Thoracic aorta (tissue), 2 donors: ENCODE data around the gene OSBPL5. TPM values are rescaled to one million over a fixed set of nuclear protein-coding genes. Genes with fewer than 3 reads are reported as not detected.

Experiments used
- ATAC-seq: fragments of 150-250 bp; one replicate; pipeline ENCODE4 v1.8.0; 2017; ENCODE audit warnings: low read depth; ENCODE audit not compliant: insufficient number of reproducible peaks, low FRiP score
- DNase-seq: peaks from one replicate; pipeline ENCODE4 v3.0.0-alpha.2; 2020; ENCODE audit warnings: low spot score
- H3K27ac ChIP-seq, 2 donors: fragments of 200-600 bp; sonication (generic); 1 replicate in 1 of 2; 2 replicates in 1 of 2; pipeline ENCODE4 v1.5.1; 2016; ENCODE audit warnings: mild to moderate bottlenecking in 2 of 2, moderate library complexity in 2 of 2
- H3K27me3 ChIP-seq: fragments of 200-600 bp; sonication (generic); replicated peaks from 2 replicates; pipeline ENCODE4 v1.6.0; 2016; ENCODE audit warnings: mild to moderate bottlenecking; ENCODE audit not compliant: insufficient read depth
- H3K36me3 ChIP-seq: fragments of 200-600 bp; sonication (generic); one replicate; pipeline ENCODE4 v1.5.1; 2016
- H3K4me1 ChIP-seq, 2 donors: fragments of 200-600 bp; sonication (generic); 1 replicate in 1 of 2; 2 replicates in 1 of 2; pipeline versions ENCODE4 v1.5.1 to v1.6.0; 2016; ENCODE audit warnings: low read depth in 2 of 2, mild to moderate bottlenecking in 1 of 2; ENCODE audit not compliant: control insufficient read depth in 1 of 2
- H3K4me3 ChIP-seq: fragments of 200-600 bp; sonication (generic); 2 replicates; pipeline ENCODE4 v1.5.1; 2016; ENCODE audit warnings: mild to moderate bottlenecking
- H3K9me3 ChIP-seq: fragments of 200-600 bp; sonication (generic); 2 replicates; pipeline ENCODE4 v1.5.1; 2016
- total RNA-seq, 2 donors: library from RNA; depleted of rRNA; stranded (reverse); fragments of >200 nt; gene quantifications; one replicate each; pipeline versions ENCODE4 v1.1.0 to v1.2.3, GENCODE V29; 2016
- TF ChIP-seq, protein P1 (sequence below): fragments of 200-600 bp; sonication (generic); IDR thresholded peaks from one replicate; pipeline ENCODE4 v1.5.1; 2019; ENCODE audit warnings: antibody characterized with exemption

The OSBPL5 gene
- total RNA-seq, 2 donors from 2014 or later, result 99.9 to 121 TPM

DNA sequence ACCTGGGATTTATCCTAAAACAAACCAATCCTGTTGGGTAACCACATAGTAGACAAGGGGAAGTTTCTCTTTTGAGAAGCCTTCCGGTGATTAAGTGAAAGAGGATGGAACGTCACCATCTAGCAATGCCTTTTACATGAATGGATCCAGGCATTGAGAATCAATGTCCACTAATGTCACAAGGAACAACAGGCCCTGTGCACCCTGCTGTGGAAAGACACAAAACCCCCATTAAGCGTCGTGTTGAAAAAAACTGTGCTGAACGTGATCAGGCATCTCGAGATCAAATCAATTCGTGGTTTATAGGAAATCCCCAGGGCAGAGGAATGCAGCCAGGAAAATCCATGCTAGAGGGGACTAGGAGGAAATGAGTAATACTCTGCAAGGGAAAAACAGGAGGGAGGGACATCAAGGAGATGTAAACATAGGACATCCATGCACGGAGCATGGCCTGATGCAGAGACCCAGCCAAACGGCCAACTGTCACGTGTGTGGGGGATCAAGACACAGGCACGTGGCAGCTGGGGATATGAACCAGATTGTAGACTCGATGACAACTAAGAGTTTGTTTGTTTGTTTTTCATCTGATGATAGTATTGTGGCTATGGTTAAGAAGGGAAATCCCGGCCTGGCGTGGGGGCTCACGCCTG lies 69.3 kb downstream of the OSBPL5 start:
- H3K4me1 ChIP-seq, result no peaks in the 10 kb centered on the region
- H3K27ac ChIP-seq, result peak overlapping the region in 1 of 2 donors; percentile 41
- TF ChIP-seq, protein P1, sequence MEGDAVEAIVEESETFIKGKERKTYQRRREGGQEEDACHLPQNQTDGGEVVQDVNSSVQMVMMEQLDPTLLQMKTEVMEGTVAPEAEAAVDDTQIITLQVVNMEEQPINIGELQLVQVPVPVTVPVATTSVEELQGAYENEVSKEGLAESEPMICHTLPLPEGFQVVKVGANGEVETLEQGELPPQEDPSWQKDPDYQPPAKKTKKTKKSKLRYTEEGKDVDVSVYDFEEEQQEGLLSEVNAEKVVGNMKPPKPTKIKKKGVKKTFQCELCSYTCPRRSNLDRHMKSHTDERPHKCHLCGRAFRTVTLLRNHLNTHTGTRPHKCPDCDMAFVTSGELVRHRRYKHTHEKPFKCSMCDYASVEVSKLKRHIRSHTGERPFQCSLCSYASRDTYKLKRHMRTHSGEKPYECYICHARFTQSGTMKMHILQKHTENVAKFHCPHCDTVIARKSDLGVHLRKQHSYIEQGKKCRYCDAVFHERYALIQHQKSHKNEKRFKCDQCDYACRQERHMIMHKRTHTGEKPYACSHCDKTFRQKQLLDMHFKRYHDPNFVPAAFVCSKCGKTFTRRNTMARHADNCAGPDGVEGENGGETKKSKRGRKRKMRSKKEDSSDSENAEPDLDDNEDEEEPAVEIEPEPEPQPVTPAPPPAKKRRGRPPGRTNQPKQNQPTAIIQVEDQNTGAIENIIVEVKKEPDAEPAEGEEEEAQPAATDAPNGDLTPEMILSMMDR, result no peak
- H3K9me3 ChIP-seq, result no peaks in the 10 kb centered on the region
- ATAC-seq, result peak; percentile 51
- no peak for DNase-seq
- no peaks in the 10 kb centered on the region for H3K27me3 ChIP-seq
- peaks cover 27% of the 10 kb centered on the region for H3K36me3 ChIP-seq
- no peak overlapping the region for H3K4me3 ChIP-seq

DNA sequence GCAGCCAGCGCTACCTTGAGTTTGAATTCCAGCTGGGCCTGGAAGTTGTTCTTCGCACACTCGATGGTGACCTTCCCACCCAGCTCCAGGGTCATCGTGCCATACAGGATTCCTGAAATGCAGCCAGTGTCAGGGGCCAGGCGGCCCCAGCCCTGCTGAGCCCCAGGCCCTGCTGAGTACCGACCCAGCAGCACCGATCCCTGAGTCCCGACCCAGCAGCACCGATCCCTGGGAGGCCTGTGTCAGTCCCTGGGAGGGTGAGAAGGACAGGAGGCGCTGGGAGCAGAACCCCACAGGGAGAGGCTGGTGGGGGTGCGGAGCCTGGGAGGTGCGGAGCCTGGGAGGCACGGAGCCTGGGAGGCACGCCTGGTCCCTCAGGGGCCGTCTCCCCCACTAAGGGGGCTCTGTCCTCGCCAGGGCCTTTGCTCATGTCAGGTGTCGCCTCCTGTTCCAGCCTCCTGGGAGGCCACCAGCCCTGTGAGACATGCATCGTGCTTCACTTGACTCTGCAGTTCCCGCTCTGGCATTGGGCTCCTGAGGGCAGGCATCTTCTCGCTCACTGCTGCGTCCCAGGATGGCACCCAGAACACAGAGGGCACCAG lies 70.8 kb downstream of the OSBPL5 start:
- Histone ChIP-seq H3K4me3 (no peak overlapping the region), H3K36me3 (peaks cover 34% of the 10 kb centered on the region), H3K27me3 (no peaks in the 10 kb centered on the region), H3K27ac (no peak overlapping the region), H3K9me3 (no peaks in the 10 kb centered on the region), H3K4me1 (no peaks in the 10 kb centered on the region)
- ATAC-seq (no peak), DNase-seq (no peak)
- TF ChIP-seq, protein P1, result no peak

DNA sequence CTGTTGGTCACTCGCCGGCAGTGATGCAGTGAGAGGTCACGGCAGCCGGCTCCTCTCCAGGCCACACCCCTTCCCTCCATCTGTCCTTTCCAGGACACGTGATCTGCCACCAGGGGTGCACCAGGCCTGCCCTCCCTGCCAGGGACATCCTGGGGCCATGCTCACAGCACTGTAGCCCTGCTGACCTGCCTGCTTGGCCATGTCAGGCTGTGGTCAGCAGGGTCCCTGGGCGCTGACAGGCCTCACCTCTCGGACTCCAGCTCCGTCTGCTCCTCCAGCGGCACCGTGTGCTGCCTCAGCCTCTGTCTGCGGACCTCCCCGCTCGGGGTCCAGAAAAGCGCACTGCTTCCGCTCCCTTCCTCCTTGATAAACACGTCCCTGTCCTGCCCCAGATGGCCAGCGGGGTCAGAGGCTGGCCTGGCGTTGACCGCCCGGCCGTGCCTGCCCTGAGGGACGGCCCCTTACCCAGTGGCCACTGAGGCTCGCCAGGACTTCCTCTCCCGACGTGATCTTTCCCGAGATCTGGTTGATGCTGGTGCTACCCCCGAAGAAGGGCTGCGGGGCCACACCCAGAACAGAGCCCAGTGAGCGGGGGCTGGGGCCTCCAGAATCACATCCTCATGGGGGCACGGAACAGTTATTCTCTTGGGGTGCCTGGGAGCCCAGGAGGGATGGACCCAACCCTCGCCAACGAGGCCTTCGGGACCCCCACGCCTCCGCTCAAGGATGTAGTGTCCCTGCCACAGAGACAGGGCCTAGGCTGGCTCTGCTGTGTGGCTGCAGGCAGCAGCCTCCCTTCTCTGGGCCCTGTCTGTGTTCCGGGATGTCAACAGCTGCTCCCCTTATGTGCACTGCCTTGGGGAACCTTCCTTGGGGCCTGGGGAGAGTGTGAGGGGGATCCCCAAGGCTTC lies 71.6 kb downstream of the OSBPL5 start:
- TF ChIP-seq, protein P1, result no peak
- H3K4me3 ChIP-seq, result no peak overlapping the region
- no peaks in the 10 kb centered on the region for H3K9me3 ChIP-seq
- H3K27ac ChIP-seq, result no peak overlapping the region
- H3K27me3 ChIP-seq, result no peaks in the 10 kb centered on the region
- no peak for ATAC-seq
- DNase-seq, result no peak
- peaks cover 26% of the 10 kb centered on the region for H3K36me3 ChIP-seq
- no peaks in the 10 kb centered on the region for H3K4me1 ChIP-seq

DNA sequence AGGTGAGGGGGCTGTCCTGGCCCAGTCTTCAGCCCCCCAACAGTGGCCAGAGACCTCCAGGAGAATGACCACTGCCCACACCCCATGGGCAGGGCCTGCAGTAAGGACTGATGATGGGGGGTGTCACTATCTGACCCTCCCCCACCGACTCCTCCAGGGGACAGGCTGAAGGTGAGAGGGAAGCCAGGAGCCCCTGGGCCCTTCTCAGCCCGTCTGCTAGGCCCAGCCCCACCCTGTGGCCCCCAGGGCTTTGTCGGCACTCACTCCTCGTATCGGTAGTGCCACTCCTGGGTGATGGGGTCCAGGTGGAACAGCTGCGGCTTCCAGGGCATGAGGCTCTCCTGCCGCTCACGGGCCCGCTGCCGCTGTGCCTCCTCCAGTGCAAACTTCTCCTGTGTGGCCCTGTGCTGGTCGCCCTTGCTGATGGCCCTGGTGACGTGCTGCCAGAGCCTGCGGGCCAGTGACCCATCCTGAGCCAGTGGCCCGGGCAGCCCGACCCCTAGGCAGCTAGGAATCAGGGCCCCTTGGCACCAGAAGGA lies 72.4 kb downstream of the OSBPL5 start:
- no peak overlapping the region for H3K4me3 ChIP-seq
- no peak for ATAC-seq
- no peaks in the 10 kb centered on the region for H3K4me1 ChIP-seq
- no peak for DNase-seq
- H3K9me3 ChIP-seq, result no peaks in the 10 kb centered on the region
- H3K27ac ChIP-seq, result no peak overlapping the region
- peaks cover 26% of the 10 kb centered on the region for H3K36me3 ChIP-seq
- H3K27me3 ChIP-seq, result no peaks in the 10 kb centered on the region
- TF ChIP-seq, protein P1, result no peak
